GM10847 (cell line): ENCODE data around the gene ARHGAP33.

Experiments used
- POLR2A ChIP-seq: IDR thresholded peaks from 2 replicates; pipeline ENCODE4 v1.6.1; 2011; ENCODE audit not compliant: insufficient read length; ENCODE audit errors: extremely low read depth

The ARHGAP33 gene

DNA sequence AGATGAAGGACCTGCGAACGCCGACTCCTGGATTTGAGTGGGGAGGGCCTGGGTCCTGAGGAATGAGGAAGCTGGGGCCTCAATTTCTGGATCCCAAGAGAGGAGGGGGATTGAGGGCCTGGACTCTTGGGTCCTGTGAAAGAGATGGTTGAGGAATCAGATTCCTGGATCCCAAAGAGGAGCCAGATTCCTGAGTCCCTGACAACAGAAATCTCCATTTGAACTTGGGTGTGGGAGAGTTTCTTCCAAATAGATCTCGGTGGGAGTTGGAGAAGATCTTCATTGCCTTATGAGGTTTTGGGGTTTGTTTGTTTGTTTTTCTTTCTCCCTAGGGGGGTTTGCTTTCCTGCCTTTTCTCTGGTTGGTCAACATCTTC, 29.3 kb upstream of the ARHGAP33 start:
- no peak for TF ChIP-seq POLR2A

DNA sequence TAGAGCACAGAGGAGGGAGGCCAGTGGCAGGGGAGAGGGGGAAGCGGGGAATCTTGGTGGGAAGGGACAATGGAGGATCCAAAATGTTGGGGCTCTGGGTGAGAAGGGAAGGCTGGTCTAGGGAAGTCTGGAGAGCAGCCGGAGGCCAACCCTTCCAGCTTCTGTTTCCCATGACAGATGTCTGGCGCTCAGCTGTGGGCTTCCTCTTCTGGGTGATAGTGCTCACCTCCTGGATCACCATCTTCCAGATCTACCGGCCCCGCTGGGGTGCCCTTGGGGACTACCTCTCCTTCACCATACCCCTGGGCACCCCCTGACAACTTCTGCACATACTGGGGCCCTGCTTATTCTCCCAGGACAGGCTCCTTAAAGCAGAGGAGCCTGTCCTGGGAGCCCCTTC, 28.8 kb upstream of the ARHGAP33 start:
- TF ChIP-seq POLR2A = no peak

DNA sequence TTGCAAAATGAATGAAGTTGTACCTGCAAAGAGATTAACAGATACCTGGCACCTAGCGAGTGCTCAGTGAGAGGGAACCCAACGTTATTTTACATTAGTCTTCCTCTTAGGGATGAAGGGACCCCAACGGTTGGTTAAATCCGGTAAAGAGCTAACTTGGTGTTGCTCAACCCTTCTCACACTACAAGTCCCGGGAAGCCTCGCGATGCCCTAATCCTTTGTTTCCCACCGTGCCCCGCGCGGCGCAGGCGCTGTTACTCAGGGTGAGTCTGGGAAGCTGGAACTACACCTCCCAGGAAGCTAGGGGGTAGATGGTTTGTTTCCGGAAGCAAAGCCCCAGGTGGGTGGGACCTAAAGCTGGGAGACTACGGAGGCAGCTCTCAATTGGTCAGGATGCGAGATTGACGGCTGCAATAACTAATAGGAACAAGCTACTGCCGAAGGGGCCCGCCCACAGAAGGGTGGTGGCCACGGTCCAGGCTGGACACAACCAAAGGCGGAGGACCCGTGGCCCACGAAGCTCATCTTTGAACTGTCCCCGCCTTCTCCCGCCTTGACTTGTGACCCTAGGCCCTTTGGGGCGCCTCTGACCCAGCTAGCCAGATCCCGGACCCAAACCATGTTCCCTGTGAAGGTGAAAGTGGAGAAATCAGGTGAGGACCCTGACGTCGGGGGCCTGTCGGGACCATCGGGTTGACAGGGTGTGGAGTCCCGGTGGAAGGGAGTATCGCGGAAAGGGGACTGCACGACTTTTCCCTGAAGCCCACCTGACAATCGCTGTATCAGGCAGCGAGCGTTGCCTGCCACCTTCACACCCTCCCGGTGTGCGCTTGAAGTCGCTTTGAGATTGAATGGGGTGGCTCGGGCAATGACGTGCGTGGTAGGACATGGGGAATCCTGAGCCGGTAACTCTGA, 27.0 kb upstream of the ARHGAP33 start, which contains the start of gene LIN37:
Gene LIN37 (plus strand): TSS at position 471 of the 915 bp plus-strand sequence. CDS start 149 bp downstream, at position 620.
- TF ChIP-seq POLR2A = peak; percentile 51

DNA sequence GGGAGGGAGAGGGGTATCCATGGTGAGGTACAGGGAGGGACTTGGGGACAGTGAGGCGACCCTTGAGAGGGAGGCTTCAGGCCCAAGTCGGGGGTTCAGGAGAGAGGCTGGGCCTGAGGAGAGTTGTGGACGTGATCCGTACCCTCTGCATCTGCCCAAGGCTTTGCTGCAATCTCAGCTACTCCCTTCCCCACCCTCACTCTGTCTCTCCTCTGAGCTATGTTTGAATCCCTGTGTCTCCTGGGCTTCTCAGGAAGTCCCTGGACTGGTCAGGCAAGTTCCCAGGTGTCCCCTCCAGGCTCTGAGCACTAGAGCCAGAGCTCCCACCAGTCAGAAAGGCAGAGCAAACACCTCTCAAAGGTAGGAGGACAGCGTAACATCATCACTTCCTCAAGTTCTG, 25.2 kb upstream of the ARHGAP33 start:
- no peak for TF ChIP-seq POLR2A

DNA sequence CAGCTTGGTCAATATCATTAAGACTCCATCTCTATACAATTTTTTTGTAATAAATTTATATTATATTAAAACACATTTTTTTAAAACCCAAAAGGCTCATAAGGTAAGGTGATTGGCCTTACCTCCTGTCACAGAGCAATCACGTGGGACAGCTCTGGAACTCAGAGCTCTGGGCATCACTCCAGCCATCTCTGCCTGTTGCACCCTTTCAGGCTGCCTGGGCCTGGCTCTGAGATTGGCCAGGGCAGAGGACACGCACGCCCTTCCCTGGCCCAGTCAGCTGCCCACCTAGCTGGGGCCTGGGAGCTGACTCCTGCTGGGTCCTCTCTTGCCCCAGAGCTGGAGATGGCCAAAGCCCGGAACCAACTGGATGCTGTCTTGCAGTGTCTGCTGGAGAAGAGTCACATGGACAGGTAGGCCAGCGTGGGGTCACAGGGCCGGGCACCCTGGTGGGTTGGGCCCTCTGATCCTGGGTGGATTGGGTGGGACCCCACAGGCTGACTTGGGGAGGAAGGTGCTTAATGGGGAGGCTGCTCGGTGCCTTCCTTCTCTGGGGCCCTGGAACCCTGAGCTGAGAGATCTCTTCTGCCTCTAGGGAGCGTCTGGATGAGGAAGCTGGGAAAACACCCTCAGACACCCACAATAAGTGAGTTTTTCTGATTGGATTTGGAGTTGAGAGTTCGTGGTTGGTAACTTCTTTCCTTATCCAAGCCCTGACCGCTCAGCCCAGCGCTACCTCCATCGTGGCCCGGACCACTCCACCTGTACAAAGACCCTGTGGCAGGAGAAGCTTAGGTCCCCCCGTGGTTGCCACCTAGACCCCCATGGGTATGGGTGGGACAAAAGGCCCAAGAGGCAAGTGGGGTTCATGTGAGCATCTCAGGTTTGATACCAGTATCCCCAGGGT, 23.3 kb upstream of the ARHGAP33 start:
- no peak for TF ChIP-seq POLR2A

DNA sequence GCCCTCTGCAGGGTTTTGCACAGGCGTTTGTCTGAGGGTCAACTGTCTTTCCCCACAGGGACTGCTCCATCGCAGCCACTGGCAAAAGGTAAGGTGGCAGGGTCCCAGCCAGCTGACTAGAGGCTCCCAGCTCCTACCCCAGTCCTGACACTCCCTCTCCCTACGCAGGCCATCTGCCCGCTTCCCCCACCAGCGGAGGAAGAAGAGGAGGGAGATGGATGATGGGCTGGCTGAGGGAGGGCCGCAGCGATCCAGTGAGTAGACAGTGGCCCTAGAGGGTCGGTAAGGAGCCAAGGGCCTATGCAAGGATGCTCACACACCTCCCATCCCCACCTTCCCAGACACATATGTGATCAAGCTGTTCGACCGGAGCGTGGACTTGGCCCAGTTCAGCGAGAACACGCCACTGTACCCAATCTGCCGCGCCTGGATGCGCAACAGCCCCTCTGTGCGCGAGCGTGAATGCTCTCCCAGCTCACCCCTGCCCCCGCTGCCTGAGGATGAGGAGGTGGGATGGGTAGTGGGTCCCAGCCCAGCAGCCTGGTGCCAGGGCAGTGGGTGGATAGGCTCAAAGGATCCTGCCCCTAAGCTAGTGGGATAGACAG, 22.5 kb upstream of the ARHGAP33 start:
- TF ChIP-seq POLR2A = no peak

DNA sequence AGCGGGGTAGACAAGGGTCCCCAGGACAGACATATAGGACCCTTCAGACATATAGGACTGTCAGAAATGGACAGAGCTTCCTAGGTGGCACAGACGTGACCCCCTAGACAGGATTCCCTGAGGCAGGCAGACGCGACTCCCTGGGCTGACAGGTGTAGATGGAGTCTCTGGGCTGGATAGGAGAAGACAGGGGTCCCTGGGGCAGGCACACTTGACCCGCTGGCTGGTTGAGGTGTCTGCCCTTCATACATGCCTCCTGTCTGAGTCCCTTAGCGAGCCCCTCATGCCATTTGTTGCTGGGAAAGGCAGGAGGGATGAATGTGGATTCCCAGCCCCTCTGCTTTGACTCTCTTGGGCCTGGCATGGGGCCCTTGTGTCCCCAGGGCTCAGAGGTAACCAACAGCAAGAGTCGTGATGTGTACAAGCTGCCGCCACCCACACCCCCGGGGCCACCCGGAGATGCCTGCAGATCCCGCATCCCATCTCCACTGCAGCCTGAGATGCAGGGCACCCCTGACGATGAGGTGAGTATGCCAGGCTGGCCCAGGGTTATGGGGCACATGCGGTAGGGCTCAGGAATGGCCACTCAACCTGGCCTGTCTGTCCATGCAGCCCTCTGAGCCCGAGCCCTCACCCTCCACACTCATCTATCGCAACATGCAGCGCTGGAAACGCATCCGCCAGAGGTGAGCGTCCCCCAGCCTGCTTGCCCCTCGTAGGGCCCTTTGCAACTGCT, 21.6 kb upstream of the ARHGAP33 start:
- TF ChIP-seq POLR2A = no peak

DNA sequence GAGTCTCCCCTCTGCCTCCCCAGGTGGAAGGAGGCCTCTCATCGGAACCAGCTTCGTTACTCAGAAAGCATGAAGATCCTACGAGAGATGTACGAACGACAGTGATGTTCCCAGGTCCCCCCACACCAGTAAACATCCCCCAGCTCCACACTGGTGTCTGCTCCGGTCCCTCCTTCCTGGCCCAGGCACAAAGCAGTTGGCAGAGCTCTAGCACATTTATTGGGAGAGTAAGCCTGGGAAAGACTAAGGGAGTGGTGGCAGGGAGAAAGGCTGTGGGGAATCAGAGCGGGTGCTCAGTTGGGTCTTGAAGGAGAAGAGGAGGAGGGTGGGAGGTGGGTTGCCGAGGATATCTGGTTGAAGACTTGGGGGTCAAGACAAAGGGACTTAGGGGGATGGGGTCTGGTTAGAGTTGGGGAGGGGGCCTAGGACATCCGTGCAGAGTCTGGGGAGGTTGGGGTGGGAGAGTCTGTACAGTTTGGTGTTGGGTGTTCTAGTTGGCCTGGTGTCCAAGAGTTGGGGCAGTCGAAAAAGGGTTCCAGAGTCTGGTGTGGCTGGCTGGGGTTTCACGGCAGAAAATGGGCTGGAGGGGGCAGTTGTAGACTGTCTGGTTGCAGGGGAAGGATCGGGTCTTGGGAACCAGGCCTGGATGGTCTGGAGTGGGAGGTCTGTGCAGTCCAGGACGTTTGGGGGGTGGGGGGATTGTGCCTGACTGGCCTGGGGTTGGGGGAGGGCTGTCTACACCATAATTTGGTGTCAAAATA, 20.8 kb upstream of the ARHGAP33 start:
- TF ChIP-seq POLR2A = no peak

DNA sequence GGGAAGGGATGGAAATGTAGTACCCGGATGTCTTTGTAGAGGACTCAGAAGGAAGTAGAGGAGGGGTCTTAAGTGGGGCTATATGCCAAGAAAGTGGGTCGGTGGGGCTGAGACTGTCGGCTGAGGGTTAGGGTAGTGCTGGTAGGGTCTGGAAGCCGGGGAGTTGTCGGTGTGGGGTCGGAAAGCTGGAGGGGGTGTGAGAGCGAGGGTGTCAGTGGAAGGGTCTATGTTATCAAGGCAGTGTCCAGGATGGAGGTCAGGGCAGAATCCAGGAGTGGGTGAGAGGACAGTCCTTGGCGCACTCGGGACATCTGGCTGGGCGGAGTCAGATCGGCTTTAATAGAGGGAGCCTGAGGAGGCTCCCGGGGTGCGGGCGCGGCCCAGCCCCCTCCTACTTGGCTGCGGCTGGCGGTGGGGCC, 20.2 kb upstream of the ARHGAP33 start:
- no peak for TF ChIP-seq POLR2A

DNA sequence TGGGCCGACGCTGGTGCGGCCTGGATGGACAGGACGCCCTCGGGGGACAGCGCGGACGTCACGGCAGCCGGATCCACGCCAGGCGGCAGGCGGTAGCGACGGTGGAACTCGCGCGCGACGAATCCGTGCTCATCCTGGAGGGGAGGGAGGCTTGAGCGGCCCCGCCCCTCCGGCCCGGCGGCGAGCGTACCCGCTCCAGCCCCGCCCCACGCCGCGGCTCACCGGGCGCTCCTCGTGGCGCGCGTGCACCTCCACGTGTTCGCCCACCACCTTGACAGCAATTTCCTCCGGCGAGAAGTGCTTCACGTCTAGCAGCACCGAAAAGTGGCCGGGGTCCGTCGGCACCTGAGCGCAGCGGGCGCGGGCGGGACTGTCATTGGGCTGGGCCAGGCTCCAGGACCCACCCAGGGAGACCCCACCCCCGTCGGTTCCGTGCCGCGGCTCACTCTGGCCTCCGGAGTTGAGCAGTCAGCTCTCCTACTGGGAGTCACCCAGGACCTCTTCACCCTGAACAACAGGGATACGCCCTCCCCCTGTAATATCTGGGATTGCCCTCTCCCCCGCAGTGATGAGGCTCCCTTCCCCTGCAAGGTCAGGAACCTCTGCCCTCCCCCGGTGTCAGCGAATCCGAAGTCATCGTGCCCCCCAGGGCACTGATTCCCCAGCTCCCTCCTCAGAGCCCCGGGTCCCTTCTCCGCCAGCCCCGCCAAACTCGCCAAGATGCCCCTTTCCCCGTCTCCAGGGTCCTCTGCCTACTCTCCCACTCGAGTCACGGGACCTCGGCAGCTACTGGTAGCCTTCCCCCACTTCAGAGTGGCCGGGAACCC, 19.6 kb upstream of the ARHGAP33 start:
- no peak for TF ChIP-seq POLR2A

DNA sequence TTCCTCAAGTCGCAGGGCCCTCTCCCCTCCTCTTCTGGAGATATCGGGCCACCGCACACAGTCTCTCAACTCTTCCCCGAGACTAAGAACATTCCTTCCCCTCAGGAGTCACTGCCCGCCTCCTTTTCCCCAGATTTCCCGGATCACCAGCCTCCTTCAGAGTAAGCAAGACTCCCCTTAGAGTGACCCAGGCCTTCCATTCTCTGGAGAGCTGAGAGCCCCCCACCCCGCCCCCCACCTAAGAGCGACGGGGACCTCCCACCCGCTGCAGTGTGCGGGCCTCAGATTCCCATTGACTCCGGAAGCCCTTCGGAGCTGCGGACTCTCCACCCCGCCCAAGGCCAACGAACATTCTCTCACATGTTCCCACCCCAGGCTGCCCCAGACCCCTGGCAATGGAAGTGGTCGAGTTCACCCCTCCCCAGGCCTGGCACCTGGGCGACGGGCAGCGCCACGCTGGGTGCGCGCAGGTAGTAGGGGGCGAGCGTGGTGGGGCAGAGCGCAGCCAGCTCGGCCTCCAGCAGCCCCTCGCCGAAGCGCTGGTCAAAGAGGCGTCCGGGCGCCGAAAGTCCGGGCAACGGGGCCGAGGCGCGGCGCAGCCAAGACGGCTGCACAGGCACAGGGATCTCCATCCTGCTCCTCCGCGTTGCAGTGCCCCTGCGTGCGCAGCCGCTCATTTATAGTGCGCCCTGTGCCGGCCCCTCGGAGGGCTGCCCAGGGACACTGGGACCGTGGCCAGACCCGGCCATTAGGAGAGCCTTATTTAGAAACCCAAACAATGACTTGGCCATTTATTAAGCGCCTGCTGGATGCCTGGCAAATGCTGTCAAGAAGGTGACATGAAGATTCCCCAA, 18.8 kb upstream of the ARHGAP33 start, which contains the start of gene HSPB6:
Gene HSPB6 (minus strand): TSS at position 653 of the 854 bp plus-strand sequence. CDS start 21 bp downstream, at position 632.
- TF ChIP-seq POLR2A = no peak

DNA sequence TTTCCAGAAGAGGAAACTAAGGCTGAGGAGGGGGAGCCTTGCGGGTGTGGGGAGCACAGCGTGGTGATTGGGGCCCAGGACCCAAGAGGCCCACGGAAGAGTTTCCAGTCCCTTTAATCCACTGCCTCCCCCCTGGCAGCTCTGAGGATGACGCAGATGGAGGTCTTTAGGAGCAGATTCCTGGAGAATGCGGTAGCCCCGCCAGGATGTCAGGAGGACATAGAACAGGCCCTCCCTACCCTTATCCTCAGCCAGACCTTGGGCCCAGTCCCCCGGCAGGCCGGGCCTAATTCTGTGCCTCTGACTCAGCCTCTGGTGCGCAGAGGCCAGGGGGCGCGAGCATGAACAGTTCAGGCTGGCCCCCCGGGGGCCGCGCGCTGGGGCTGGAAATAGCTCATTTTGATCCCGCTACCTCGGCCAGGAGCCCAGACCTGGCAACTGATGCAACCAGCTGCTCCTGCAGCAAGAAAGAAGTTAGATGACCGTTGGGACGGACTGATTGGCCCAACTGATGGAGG, 18.1 kb upstream of the ARHGAP33 start:
- no peak for TF ChIP-seq POLR2A
